HEK293 (cell line): ENCODE data around the gene PI16.

ENCODE experiments used
- TF ChIP-seq, protein P1 (sequence below): fragments of 450-650 bp; formaldehyde crosslinking; IDR thresholded peaks from 2 replicates; pipeline ENCODE4 v1.5.1; 2016; ENCODE audit warnings: missing biosample characterization, missing genetic modification characterization, low read depth
- TF ChIP-seq, protein P2 (sequence below): fragments of 450-650 bp; formaldehyde crosslinking; IDR thresholded peaks from 2 replicates; pipeline ENCODE4 v1.5.1; 2016; ENCODE audit warnings: missing biosample characterization, missing genetic modification characterization

DNA sequence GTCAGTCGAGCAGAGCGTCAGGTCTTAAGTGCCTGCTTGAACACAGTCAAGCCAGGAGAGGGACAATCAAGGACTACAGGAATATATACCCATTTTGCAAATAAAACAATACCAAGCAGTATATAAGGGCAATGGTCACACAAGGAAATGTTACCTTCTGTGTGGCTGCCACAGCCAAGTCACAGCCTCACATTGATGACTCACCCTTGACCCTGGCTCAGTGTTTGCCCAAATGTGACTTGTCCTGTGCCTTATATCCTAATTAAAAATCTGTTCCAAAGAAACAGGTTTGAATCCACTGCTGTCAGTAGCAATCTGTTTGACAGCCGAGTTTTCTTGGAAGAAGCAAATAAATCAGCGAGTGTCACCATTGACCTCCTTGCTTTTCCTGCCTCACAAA is 34.5 kb upstream of the PI16 start:
- TF ChIP-seq, protein P1, sequence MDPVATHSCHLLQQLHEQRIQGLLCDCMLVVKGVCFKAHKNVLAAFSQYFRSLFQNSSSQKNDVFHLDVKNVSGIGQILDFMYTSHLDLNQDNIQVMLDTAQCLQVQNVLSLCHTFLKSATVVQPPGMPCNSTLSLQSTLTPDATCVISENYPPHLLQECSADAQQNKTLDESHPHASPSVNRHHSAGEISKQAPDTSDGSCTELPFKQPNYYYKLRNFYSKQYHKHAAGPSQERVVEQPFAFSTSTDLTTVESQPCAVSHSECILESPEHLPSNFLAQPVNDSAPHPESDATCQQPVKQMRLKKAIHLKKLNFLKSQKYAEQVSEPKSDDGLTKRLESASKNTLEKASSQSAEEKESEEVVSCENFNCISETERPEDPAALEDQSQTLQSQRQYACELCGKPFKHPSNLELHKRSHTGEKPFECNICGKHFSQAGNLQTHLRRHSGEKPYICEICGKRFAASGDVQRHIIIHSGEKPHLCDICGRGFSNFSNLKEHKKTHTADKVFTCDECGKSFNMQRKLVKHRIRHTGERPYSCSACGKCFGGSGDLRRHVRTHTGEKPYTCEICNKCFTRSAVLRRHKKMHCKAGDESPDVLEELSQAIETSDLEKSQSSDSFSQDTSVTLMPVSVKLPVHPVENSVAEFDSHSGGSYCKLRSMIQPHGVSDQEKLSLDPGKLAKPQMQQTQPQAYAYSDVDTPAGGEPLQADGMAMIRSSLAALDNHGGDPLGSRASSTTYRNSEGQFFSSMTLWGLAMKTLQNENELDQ (tag by site-specific recombination) = no peak
- TF ChIP-seq, protein P2, sequence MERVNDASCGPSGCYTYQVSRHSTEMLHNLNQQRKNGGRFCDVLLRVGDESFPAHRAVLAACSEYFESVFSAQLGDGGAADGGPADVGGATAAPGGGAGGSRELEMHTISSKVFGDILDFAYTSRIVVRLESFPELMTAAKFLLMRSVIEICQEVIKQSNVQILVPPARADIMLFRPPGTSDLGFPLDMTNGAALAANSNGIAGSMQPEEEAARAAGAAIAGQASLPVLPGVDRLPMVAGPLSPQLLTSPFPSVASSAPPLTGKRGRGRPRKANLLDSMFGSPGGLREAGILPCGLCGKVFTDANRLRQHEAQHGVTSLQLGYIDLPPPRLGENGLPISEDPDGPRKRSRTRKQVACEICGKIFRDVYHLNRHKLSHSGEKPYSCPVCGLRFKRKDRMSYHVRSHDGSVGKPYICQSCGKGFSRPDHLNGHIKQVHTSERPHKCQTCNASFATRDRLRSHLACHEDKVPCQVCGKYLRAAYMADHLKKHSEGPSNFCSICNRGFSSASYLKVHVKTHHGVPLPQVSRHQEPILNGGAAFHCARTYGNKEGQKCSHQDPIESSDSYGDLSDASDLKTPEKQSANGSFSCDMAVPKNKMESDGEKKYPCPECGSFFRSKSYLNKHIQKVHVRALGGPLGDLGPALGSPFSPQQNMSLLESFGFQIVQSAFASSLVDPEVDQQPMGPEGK (tag by site-specific recombination) = no peak
